GM21717 (cell line): ENCODE results near the gene PTPRD.

Source experiments
- ATAC-seq: cut with Tn5 transposase; IDR thresholded peaks from one replicate; pipeline ENCODE4 v1.9.1; 2021; ENCODE audit warnings: mild to moderate bottlenecking, moderate library complexity; ENCODE audit not compliant: unreplicated experiment

PTPRD gene

GRCh38 chr9:8391132-8391531 lies 2221.7 kb downstream of the PTPRD start:
- ATAC-seq = no peak

GRCh38 chr9:8390571-8390970 lies 2222.2 kb downstream of the PTPRD start:
- ATAC-seq = no peak

GRCh38 chr9:8389531-8389930 lies 2223.3 kb downstream of the PTPRD start:
- ATAC-seq = no peak

GRCh38 chr9:8388132-8388531 lies 2224.7 kb downstream of the PTPRD start:
- no peak for ATAC-seq

- no peak for ATAC-seq
Observed at GRCh38 chr9:8384091-8384490, 2228.7 kb downstream of the PTPRD start.

GRCh38 chr9:8382777-8383527 lies 2229.8 kb downstream of the PTPRD start:
- ATAC-seq = no peak

GRCh38 chr9:8382266-8382665 lies 2230.5 kb downstream of the PTPRD start:
- ATAC-seq = no peak

GRCh38 chr9:8381601-8382000 lies 2231.2 kb downstream of the PTPRD start:
- ATAC-seq = no peak

- no peak for ATAC-seq
Observed at GRCh38 chr9:8374471-8374870, 2238.3 kb downstream of the PTPRD start.

- no peak for ATAC-seq
Observed at GRCh38 chr9:8371686-8372085, 2241.1 kb downstream of the PTPRD start.

GRCh38 chr9:8366161-8366926 lies 2246.5 kb downstream of the PTPRD start:
- ATAC-seq = no peak

GRCh38 chr9:8365466-8366160 lies 2247.2 kb downstream of the PTPRD start:
- ATAC-seq = no peak

- no peak for ATAC-seq
Observed at GRCh38 chr9:8365029-8365428, 2247.8 kb downstream of the PTPRD start.

- no peak for ATAC-seq
Observed at GRCh38 chr9:8364026-8364752, 2248.6 kb downstream of the PTPRD start.

GRCh38 chr9:8362250-8362649 lies 2250.6 kb downstream of the PTPRD start:
- no peak for ATAC-seq

GRCh38 chr9:8361364-8361763 lies 2251.4 kb downstream of the PTPRD start:
- ATAC-seq = no peak

GRCh38 chr9:8356406-8356805 lies 2256.4 kb downstream of the PTPRD start:
- no peak for ATAC-seq

- no peak for ATAC-seq
Observed at GRCh38 chr9:8351436-8351835, 2261.4 kb downstream of the PTPRD start.

- ATAC-seq = no peak
Observed at GRCh38 chr9:8349901-8350300, 2262.9 kb downstream of the PTPRD start.

- ATAC-seq = no peak
Observed at GRCh38 chr9:8349376-8349775, 2263.4 kb downstream of the PTPRD start.

- ATAC-seq = no peak
Observed at GRCh38 chr9:8348756-8349155, 2264.0 kb downstream of the PTPRD start.
